Measurements from ENCODE around the gene HNRNPK.
"Not testable (repeated sequence)": the region's sequence is repeated elsewhere in the genome, so short reads cannot be mapped to it uniquely, and the experiment has no call there.

HNRNPK gene

DNA sequence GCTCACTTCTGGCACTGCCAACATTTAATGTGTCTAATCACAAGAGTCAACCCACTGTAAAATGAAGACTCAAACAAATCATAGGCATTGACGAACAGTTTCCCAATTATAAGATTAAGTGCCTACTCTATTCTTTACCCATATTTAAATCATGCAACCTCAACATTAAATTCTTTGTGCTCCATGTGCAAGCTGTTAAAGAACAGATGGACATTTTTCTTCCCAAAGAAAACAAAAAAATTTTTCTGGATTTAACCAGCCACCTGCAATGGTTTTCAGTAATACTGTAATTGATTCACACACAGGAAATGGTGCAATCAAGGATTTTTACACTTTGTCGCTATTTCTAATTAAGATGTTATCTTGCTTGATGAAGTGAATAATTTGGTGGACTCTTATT is 3.6 kb downstream of the HNRNPK start:
- no peak for DNase-seq

DNA sequence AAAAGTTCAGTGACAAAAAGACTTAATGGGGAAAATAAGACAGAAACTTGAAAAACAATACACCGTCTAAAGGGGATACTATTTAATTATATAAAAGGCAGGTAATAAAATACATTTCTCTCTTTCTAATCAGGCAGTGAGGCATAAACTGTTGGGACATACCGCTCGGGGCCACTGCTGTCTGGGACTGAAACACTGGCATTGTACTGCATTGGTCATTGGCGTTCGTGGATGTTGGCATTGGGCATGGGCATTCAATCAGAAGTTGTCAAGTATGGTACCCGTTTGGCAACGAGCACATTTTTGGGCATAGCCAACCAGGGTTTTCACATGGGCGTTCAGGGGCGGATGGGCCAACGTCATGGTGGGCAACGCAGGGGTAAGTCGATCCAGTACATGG is 4.7 kb downstream of the HNRNPK start:
- DNase-seq: no peak

DNA sequence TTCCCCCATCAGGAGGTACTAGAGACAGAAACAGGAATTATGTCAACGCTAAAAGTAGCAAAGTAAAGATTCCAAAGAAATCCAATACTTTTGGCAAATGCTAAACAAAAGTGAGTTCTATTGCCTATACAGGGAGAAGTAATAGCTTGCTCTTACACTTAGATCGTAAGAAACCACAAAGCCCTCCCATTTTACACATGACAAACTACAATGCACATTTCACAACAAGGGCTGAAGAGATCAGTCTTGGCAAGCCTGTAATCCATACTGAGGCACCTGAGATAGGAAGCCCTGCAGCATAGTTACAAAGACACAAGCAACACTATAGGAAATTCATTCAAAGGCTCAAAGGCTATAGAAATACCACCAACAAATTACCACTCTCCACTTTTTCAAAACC is 7.7 kb downstream of the HNRNPK start:
- no peak for DNase-seq

DNA sequence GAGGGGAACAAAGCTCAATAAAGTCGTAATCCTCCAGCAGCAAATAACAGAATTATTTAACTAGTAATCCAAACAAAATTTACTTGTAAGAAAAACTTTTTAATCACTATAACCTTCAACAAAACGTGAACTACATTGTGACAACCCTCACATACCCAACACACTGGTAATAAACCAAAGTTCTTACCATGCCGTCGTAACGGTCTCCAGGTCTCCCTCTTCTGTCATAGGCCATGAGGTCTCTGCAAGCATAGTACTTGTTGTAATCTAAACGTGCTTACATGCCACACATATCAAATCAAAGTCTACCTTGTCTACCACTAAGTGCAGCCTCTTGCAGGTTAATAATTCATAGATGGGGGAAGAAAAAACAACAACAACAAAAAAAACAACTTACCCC is 8.5 kb downstream of the HNRNPK start:
- DNase-seq: no peak

DNA sequence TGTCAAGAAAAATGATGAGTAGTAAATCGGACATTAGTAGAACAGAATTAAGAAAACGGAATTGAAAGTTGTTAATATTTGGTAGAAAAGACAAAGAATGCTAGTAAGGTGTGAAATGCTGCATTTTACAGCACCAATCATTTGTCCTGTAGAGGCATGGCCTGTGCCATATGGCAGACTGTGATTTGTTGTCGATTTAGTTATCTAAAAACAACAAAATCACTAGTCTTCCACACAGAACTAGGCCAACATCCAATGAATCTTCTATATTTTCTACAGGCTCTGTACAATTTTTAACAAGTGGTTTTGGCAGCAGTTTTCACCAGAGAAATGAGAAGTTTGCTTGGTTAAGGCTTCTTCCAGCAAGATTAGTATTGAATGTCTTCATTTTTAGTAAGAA is 10.4 kb downstream of the HNRNPK start:
- no peak for DNase-seq

DNA sequence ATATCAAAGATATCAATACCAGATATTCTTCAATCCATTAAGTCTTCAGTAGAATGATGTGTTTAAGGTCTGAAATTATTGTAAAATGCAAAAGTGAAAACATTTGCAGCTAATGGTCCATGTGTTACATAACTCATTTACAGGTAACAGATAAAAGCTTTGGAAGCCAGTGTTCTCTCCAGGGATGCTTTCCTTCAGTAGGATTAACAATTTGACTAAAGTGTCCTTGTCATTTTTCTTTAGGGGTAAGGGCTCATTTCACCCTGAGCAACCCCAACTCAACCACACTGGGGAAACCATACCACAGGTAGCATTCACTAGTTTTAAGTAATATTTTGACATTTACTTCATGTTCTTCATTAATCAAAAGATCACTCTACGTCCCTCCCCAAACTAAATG is 12.9 kb downstream of the HNRNPK start:
- DNase-seq: no peak

DNA sequence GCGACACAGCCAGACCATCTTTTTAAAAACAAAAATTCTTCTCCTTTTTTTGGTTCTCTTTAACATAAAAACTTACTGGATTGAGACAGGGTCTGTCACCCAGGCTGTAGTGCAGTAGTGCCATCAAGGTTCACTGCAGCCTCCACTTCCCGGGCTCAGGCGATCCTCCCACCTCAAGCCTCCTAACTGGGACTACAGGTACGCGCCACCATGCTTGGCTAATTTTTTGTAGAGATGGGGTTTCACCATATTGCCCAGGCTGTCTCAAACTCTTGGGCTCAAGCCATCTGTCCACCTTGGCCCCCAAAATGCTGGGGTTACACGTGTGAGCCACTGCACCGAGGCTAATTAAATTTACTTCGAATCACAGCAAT is 13.8 kb downstream of the HNRNPK start:
- DNase-seq: no peak

DNA sequence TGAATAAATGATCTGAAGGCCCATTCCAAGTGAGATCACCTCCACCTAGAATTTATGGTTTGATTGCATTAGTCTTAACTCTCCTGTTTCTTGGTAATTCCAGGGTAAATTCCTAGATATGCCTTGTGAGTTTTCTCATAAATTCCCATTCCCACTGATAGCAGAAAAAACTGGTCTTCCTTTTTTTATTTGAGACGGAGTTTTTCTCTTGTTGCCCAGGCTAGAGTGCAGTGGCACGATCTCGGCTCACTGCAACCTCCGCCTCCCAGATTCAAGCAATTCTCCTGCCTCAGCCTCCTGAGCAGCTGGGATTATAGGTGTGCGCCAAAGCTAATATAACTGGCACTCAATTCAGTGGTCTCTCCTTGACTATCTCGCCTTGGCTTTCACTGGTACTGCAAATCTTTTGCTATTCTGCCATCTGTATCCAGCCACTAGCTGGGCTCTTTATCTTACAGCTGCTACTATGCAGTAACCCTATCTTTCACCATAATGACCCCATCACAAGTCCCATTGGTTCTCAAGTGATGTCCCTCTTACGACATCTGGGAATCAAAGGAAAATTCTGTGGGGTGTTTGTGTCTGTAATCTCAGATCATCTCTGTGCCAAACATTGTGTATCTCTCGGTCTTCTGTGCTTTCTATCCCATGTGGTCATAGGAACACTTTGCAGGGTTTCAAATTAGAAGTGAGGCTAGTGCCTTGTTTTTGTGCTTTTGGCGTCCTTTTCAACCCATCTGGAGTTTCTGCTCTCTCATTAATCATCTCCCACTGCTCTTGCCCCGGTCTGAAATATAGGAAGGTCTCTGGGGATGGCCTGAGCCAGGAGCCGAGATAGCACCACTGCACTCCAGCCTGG is 14.4 kb downstream of the HNRNPK start:
- no peak for DNase-seq

DNA sequence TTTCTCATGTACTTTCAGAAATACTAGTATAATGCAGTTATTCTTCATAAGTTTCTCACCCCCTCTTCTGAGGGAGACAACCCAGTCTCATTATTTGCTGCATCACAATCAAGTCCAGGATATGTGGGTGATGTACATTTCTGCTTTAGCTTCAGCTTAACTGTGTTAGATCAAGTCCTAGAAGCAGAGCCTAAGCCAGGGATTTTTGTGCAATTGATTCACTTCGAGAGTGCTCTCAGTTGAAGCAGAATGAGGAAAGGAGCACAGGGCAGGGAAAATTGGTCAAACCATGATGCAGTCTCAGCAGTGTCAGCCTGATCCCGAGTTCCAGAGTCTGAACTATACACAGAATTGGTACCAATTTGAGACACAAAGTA is 15.1 kb downstream of the HNRNPK start:
- no peak for DNase-seq

DNA sequence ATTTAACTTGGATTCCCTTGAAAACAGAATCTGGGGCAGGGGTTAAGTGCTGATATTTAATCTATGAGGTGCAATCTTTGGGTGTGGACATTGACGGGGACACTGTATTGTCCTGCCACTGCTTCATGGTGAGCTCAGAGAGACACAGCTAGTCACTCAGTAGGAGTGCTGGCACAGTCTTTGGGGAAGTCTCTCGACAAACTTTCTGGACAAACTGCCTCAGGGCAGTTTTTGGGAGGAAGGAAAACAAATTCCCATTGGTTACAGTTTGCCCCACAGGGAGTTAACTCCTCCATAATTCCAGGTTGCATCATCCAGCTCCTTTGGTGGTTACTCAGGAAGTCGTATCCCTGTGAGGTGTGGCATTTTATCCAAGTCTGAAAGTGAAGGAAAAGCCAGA is 17.9 kb downstream of the HNRNPK start:
- DNase-seq: no peak

DNA sequence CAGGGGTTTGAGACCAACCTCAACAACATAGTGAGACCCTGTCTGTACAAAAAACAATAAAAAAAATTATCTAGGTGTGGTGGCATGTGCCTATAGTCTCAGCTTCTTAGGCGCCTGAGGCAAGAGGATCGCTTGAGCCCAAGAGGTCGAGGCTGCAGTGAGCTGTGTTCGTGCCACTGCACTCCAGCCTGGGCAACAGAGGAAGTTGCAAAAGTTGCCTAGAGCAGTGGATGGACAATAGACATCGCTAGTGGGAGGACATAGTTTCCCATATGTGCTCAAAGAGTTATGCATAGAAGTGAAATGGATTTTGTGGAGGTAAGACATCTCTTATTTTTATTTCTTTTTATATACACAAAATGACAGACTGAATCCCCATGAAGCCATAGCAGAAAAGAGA is 19.0 kb downstream of the HNRNPK start:
- DNase-seq: no peak

DNA sequence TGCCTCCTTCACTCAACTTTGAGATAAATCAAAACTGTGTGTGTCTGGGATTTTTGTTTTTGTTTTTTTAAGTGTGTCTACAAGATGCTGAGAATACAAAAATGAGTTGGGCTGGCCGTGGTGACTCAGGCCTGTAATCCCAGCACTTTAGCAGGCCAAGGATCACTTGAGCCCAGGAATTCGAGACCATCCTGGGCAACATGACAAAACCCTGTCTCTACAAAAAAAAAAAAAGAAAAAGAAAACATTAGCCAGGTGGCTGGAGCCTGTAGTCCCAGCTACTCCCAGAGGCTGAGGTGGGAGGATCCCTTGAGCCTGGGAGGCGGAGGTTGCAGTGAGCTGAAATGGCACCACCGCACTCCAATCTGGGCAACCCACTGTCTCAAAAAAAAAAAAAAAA is 21.0 kb downstream of the HNRNPK start:
- no peak for DNase-seq

DNA sequence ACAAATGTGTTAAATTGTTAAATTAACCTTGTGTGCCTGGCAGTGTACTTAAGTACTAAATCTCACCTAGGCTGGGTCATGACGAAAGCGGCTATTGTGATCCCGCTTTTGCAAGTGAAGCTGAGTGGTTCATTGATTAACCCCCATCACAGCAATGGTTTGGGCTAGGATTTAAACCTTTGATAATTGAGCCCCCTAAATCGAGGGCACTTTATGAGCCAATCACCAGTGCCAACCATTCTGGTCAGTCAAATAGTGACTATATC is 22.8 kb downstream of the HNRNPK start:
- no peak for DNase-seq

DNA sequence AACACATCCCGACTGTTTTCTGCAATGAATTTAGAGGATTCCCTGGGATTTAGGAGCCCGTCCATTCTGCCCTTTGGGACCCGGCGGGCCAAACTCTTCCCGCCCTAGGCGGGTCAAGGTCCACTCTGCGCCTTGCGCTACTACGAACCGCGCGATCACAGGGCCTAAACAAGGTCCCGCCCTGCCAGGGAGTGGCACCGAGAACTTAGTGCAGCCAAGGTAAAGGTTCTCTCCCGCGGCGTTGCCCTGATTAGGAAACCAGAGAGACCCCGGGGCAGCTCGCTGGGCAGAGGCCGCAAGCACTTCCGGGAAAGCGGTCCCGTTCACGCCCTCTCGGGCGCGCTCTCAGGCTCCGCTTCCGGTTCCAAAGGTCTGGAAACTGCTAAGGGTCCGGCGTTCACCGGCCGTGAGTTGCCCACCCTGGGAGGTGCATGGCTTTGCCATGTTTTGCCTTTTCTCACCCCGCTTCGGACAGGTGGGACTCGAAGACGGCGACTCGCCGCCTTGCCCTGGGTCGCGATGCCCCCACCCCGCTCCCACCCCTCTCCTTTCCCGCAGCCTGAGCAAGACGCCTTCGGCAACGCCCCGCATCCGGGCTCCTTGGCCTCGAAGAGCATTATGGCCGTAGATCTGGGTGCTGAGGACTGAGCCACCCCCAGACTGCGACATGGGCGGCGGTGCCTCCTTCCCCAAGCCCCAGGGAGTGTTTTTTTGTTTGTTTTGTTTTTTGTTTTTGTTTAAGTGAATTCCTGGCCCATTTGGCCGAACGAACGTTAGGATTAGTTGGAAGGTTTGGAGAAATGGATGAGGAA is 23.4 kb downstream of the HNRNPK start:
- DNase-seq: peak; percentile 67

DNA sequence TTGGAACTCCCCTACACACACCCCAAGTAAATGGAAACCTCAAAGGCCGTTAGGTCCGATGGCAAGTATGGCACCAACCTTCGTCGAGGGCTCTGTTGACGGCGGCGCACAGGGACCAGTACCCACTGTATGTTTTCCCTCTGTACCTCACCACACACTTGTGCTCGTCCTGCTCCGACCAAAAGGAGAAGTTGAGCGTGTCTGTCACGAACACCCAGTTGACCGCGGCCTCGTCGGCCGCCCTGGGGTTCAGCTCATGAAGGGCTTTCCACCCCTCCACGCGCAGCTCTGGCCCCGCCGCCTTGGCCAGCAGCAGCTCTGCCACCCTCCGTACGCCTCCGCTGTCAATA is 24.0 kb downstream of the HNRNPK start:
- peak; percentile 14 for DNase-seq

DNA sequence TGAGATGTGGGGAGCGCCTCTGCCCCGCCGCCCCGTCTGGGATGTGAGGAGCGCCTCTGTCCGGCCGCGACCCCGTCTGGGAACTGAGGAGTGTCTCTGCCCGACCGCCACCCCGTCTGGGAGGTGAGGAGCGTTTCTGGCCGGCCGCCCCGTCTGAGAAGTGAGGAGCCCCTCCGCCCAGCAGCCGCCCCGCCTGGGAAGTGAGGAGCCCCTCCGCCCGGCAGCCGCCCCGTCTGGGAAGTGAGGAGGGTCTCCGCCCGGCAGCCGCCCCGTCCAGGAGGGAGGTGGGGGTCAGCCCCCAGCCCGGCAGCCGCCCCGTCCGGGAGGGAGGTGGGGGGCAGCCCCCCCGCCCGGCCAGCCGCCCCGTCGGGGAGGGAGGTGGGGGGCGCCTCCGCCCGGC is 31.9 kb downstream of the HNRNPK start:
- DNase-seq: not testable (repeated sequence)

DNA sequence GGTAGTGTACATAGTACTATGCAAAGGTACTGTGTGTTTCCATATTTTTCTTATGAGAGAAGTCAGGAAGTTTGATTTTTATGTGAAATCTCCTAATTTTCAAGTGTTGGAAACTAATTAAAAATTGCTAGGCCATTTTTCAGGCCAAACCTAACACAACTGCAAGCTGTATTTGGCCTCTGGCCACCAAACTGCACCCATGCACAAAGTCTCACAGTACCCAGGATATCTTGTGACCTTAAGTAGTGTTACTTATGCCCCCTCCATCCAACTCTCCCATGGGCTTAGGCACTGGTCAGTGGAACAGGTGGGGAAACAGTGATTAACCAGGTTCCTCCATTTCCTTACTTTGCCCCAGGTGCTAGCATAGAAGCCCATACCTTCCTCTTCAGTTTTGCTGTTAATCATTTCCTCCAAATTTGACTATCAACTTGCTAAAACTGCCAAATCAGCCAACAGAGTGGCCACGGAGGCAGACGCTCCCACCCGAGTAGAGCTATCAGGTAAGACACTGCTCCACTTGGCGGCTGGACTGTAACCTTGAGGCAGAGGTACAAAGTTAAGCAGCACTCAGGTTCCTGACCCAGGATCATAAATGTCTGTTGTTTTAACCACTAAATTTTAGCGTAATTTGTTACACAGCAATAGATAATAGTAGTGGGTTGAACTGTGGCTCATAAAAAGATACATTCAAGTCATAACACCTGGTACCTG is 39.3 kb downstream of the HNRNPK start:
- no peak for DNase-seq

DNA sequence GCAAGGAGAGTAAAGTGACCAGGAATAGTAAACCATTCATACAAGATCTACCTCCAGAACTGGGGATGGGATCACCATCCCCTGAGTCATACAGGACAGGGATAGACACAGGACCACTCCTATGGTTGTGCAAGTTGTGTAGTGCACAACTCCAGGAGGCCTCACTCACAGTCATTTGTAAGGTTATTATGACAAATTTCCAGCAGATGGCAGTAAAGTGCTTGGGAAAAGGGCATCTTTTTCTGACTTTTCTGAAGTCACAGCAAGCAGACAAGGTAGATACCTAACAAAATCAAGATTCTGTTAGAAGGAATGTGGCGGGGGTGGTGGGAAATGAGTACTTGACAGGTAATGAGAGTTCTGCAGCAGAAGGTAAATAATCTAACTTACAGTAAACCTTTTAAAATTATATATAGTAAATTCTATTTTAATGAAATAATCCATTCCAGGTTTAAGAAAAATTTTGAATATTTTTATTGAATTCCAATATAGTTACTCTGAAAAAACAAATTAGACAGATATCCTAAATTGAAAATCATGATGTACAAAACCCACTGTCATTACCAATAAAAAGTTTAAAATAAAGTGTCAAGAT is 42.1 kb downstream of the HNRNPK start:
- peak; percentile 41 for DNase-seq

DNA sequence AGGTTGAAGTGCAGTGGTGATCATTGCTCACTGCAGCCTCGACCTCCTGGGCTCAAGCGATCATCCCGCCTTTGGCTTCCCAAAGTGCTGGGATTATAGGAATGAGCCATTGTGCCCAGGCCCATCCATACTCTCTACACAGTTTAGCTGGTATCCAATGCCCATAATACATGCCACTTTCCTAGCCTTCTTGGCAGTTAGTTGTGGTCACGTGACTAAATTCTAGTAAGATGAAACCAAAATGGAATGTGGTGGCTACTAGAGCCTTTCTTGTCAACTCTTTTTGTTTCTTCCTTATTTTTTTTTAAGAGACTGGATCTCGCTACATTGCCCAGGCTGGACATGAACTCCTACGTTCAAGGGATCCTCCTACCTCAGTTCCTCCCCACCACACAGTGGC is 43.5 kb downstream of the HNRNPK start:
- no peak for DNase-seq

DNA sequence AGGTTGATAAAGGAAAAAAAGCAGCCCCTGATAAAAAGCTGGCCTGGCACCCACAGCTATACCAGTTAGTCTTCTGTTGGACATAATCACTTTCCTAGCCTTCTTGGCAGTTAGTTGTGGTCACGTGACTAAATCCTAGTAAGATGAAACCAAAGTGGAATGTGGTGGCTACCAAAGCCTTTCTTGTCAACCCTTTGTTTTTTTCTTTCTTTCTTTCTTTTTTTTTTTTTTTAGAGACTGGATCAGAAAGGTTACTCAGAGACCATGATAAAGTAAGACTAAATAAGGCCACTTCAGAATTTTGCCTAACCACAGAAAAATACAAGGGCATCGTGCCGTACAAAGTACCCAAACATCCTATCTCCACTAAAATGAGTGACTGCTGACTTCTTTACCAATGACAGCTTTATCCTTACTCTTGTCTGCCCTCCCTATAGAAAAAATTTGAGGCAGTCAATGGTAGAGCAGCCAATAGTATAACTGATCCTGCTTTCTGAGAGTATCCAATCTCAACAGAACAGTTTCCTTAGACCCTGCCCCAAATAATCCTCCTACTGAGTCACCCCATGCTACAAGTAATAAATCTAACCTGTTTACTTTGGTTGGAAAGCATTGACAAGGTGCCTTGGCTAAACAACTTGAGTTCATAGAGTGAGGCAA is 44.6 kb downstream of the HNRNPK start:
- DNase-seq: no peak

DNA sequence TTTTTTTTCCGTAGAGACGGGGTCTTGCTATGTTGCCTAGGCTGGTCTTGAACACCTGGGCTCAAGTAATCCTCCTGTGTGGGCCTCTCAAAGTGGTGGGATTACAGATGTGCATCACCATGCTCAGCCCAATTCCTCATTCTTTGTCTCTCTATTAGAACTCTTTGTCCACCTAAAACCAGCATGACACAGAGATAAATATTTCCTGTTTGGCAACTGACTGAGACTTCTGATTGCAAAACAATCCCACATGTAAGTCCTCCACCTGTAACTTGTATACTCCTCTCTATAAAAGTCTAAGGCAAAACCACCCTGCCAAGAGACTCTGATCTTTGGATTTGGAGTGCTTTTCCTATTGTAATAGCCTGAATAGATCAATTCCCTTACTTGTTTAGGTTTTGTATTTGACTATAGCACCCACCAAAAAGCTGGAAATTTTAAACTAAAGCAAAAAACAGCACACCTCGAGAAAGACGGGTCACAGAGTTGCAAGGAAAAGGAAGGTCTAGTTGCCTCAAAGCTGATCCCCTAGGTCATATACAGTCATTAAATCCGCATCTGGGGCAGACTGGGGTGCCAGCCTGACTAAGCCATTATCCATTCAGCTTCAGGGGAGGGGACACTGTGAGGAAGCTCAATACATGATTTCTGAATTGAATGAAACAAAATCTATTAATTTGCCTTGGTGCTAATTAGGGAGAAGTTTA is 45.3 kb downstream of the HNRNPK start:
- DNase-seq: no peak

DNA sequence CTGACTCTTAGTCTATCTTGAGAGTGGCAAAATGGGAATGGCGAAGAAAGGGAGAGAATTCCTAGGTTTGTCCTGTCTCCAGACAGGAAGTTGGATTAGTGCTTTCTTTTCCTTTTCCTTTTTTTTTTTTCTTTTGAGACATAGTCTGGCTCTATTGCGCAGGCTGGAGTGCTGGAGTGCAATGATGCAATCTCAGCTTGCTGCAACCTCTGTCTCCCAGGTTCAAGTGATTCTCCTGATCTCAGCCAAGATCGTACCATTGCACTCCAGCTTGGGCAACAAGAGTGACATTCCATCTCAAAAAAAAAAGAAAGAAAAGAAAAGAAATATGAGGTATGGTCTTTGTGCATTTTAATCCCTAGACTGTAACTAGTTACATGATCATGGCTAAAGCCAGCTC is 46.2 kb downstream of the HNRNPK start:
- DNase-seq: no peak

DNA sequence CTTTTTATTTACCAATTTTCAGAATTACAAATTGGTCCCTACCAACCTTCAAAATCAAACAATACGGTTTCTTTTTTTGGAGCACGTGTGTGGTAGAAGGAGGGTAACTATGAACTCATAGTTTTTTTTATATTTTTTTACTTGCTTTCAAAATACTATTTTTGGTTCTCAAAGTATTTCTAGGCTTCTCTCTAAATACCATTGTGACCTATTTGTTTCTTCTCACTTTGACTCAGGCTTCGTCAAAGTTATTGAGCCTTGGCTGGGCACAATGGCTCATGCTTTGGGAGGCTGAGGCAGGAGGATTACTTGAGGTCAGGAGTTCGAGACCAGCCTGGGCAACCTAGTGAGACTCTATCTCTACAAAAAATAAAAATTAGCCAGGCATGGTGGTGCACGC is 47.2 kb downstream of the HNRNPK start:
- no peak for DNase-seq
